Measurements from ENCODE around the gene MSTN.

- TF ChIP-seq, protein P1, sequence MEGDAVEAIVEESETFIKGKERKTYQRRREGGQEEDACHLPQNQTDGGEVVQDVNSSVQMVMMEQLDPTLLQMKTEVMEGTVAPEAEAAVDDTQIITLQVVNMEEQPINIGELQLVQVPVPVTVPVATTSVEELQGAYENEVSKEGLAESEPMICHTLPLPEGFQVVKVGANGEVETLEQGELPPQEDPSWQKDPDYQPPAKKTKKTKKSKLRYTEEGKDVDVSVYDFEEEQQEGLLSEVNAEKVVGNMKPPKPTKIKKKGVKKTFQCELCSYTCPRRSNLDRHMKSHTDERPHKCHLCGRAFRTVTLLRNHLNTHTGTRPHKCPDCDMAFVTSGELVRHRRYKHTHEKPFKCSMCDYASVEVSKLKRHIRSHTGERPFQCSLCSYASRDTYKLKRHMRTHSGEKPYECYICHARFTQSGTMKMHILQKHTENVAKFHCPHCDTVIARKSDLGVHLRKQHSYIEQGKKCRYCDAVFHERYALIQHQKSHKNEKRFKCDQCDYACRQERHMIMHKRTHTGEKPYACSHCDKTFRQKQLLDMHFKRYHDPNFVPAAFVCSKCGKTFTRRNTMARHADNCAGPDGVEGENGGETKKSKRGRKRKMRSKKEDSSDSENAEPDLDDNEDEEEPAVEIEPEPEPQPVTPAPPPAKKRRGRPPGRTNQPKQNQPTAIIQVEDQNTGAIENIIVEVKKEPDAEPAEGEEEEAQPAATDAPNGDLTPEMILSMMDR (IDR thresholded peaks at IDR 0.05; ENCODE audit: poor library complexity, severe bottlenecking) = no peak
- TF ChIP-seq SMC3 (conservative IDR thresholded peaks at IDR 0.05; ENCODE audit: poor library complexity) = no peak
These were observed 19.6 kb upstream of the MSTN start for GRCh38 chr2:190082118-190082517.

Data from neural cell (in vitro differentiated cells).